ENCODE results near the gene LSM10. TPM values are rescaled to one million over a fixed set of nuclear protein-coding genes. Genes with fewer than 3 reads are reported as not detected.
A peak's percentile ranks its signal among the peaks of the same experiment; 100 is the strongest.

The LSM10 gene
- polyA plus RNA-seq, 3 donors from 2014 or later, result 156 to 181 (median 164) TPM

- Mint-ChIP-seq H3K27me3 (ENCODE audit: low read depth in 3 of 3) (peaks cover 0 to 2% (median 0%) of the 10 kb centered on the region in 3 donors), H3K9me3 (no peaks in the 10 kb centered on the region), H3K36me3 (peaks cover 15 to 31% (median 15%) of the 10 kb centered on the region in 3 donors), H3K4me3 (no peak overlapping the region), H3K4me1 (peaks cover 16 to 19% of the 10 kb centered on the region in 2 donors), H3K27ac (peak overlapping the region in 3 of 6 donors; percentile 14 to 84 (median 17))
- DNase-seq, result no peak
These were observed 46.3 kb downstream of the LSM10 start for GRCh38 chr1:36351227-36351977.

- peaks cover 0 to 2% (median 0%) of the 10 kb centered on the region in 3 donors for H3K27me3 Mint-ChIP-seq (ENCODE audit: low read depth in 3 of 3)
- H3K4me3 Mint-ChIP-seq, result peak overlapping the region in 3 of 5 donors; percentile 15 to 43 (median 29)
- peak; percentile 24 to 44 (median 42) for DNase-seq
- peaks cover 16 to 19% of the 10 kb centered on the region in 2 donors for H3K4me1 Mint-ChIP-seq
- peaks cover 15 to 31% (median 15%) of the 10 kb centered on the region in 3 donors for H3K36me3 Mint-ChIP-seq
- no peaks in the 10 kb centered on the region for H3K9me3 Mint-ChIP-seq
- H3K27ac Mint-ChIP-seq, result peak overlapping the region; percentile 67 to 86 (median 82)
These were observed 47.0 kb downstream of the LSM10 start for GRCh38 chr1:36350659-36351226.

GRCh38 chr1:36349839-36350238, 47.9 kb downstream of the LSM10 start:
- Mint-ChIP-seq H3K36me3 (peaks cover 15 to 32% (median 15%) of the 10 kb centered on the region in 3 donors), H3K9me3 (no peaks in the 10 kb centered on the region), H3K4me1 (peaks cover 16 to 19% of the 10 kb centered on the region in 2 donors), H3K4me3 (no peak overlapping the region), H3K27me3 (ENCODE audit: low read depth in 3 of 3) (peaks cover 0 to 2% (median 0%) of the 10 kb centered on the region in 3 donors), H3K27ac (peak overlapping the region in 2 of 6 donors; percentile 28 to 86)
- DNase-seq, result no peak

- no peak for DNase-seq
- Mint-ChIP-seq H3K4me3 (no peak overlapping the region), H3K9me3 (no peaks in the 10 kb centered on the region), H3K27ac (no peak overlapping the region), H3K36me3 (peaks cover 12 to 28% (median 15%) of the 10 kb centered on the region in 3 donors), H3K4me1 (peaks cover 16 to 19% of the 10 kb centered on the region in 2 donors), H3K27me3 (ENCODE audit: low read depth in 3 of 3) (peaks cover 0 to 3% (median 2%) of the 10 kb centered on the region in 3 donors)
These were observed 48.5 kb downstream of the LSM10 start for GRCh38 chr1:36349241-36349671.

GRCh38 chr1:36346741-36347370, 50.9 kb downstream of the LSM10 start:
- Mint-ChIP-seq H3K9me3 (no peaks in the 10 kb centered on the region), H3K4me1 (peaks cover 14 to 18% of the 10 kb centered on the region in 2 donors), H3K27ac (peak overlapping the region in 1 of 6 donors; percentile 26), H3K27me3 (ENCODE audit: low read depth in 3 of 3) (peaks cover 0 to 3% (median 3%) of the 10 kb centered on the region in 3 donors), H3K36me3 (peaks cover 10 to 21% (median 15%) of the 10 kb centered on the region in 3 donors), H3K4me3 (no peak overlapping the region)
- no peak for DNase-seq

- peaks cover 0 to 3% (median 3%) of the 10 kb centered on the region in 3 donors for H3K27me3 Mint-ChIP-seq (ENCODE audit: low read depth in 3 of 3)
- peak overlapping the region in 1 of 6 donors; percentile 45 for H3K27ac Mint-ChIP-seq
- DNase-seq, result no peak
- peaks cover 17 to 29% (median 19%) of the 10 kb centered on the region in 3 donors for H3K36me3 Mint-ChIP-seq
- H3K9me3 Mint-ChIP-seq, result no peaks in the 10 kb centered on the region
- H3K4me1 Mint-ChIP-seq, result peaks cover 2 to 3% of the 10 kb centered on the region in 2 donors
- H3K4me3 Mint-ChIP-seq, result no peak overlapping the region
These were observed 52.4 kb downstream of the LSM10 start for GRCh38 chr1:36345353-36345752.

GRCh38 chr1:36344395-36344680, 53.4 kb downstream of the LSM10 start:
- Mint-ChIP-seq H3K36me3 (peaks cover 17 to 29% (median 19%) of the 10 kb centered on the region in 3 donors), H3K4me3 (no peak overlapping the region), H3K9me3 (no peaks in the 10 kb centered on the region), H3K4me1 (no peaks in the 10 kb centered on the region), H3K27me3 (ENCODE audit: low read depth in 3 of 3) (peaks cover 0 to 3% (median 3%) of the 10 kb centered on the region in 3 donors), H3K27ac (peak overlapping the region in 1 of 6 donors; percentile 14)
- no peak for DNase-seq

- Mint-ChIP-seq H3K27me3 (ENCODE audit: low read depth in 3 of 3) (peaks cover 0 to 3% (median 3%) of the 10 kb centered on the region in 3 donors), H3K4me1 (peaks cover 0 to under 1% of the 10 kb centered on the region in 2 donors), H3K27ac (no peak overlapping the region), H3K9me3 (no peaks in the 10 kb centered on the region), H3K36me3 (peaks cover 17 to 29% (median 19%) of the 10 kb centered on the region in 3 donors), H3K4me3 (no peak overlapping the region)
- DNase-seq, result no peak
These were observed 53.9 kb downstream of the LSM10 start for GRCh38 chr1:36343651-36344394.

Other genes with a start within 250 kb of the LSM10 start
- gene TRAPPC3, start 248.4 kb downstream of the LSM10 start, polyA plus RNA-seq, result 100 to 1,000 TPM; 113 to 219 (median 129) TPM
- 10 to 100 TPM; 12.4 to 41.9 (median 17.9) TPM for gene MAP7D1, start 241.7 kb downstream of the LSM10 start, polyA plus RNA-seq
- gene THRAP3, start 173.5 kb downstream of the LSM10 start, polyA plus RNA-seq, result 100 to 1,000 TPM in 1 of 3 donors, 10 to 100 TPM in 2; 61.6 to 103 (median 70.7) TPM
- gene SH3D21, start 91.5 kb downstream of the LSM10 start, polyA plus RNA-seq, result under 1 TPM in 2 of 3 donors, not detected in 1; 0.26 to 0.96 TPM
- 10 to 100 TPM in 2 of 3 donors, 1 to 10 TPM in 1; 8.8 to 29.2 (median 11.1) TPM for gene EVA1B, start 74.3 kb downstream of the LSM10 start, polyA plus RNA-seq
- 100 to 1,000 TPM in 1 of 3 donors, 10 to 100 TPM in 2; 43.3 to 101 (median 61.5) TPM for gene STK40, start 12.0 kb downstream of the LSM10 start, polyA plus RNA-seq
- 1 to 10 TPM in 1 of 3 donors, not detected in 2; 2.7 TPM for gene OSCP1, start 52.5 kb upstream of the LSM10 start, polyA plus RNA-seq
- 100 to 1,000 TPM in 1 of 3 donors, 10 to 100 TPM in 2; 59.8 to 106 (median 63.8) TPM for gene MRPS15, start 66.5 kb upstream of the LSM10 start, polyA plus RNA-seq
- gene CSF3R, start 85.0 kb upstream of the LSM10 start, polyA plus RNA-seq, result 1 to 10 TPM in 2 of 3 donors, under 1 TPM in 1; 0.91 to 3.1 (median 2.0) TPM